GM19043 (cell line): ENCODE results near the gene SYMPK.
"Not testable (repeated sequence)": the region's sequence is repeated elsewhere in the genome, so short reads cannot be mapped to it uniquely, and the experiment has no call there.

ENCODE experiments used
- ATAC-seq: cut with Tn5 transposase; IDR thresholded peaks from one replicate; pipeline ENCODE4 v1.9.1; 2021; ENCODE audit warnings: low read depth; ENCODE audit not compliant: unreplicated experiment

The SYMPK gene

DNA sequence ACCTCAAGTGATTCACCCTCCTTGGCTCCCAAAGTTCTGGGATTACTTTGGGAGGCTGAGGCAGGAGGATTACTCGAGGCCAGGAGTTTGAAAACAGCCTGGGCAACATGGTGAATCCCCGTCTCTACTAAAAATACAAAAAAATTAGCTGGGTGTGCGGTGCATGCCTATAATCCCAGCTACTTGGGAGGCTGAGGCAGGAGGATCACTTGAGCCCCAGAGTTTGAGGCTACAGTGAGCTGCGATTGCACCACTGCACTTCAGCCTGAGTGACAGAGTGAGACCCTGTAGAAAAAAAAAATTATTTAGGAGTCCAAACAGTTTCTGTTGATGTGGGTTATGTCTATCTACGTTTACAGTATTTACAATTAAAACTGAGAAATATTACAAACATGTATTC lies 7.9 kb upstream of the SYMPK start:
- ATAC-seq, result no peak

DNA sequence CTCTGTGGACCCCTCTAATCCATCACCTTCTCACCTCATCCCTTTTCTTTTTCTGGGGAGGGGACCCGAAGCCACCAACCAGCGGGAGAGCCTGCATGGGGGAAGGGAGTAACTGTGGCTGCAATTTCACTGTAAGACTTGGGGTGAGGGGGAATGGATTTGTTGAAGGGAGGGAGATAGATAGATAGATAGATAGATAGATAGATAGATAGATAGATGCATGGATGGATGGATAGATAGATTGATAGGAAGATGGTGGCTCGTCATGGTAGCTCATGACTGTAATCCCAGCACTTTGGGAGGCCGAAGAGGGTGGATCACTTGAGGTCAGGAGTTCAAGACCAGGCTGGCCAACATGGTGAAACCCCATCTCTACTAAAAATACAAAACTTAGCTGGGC lies 4.3 kb upstream of the SYMPK start:
- ATAC-seq, result not testable (repeated sequence)

DNA sequence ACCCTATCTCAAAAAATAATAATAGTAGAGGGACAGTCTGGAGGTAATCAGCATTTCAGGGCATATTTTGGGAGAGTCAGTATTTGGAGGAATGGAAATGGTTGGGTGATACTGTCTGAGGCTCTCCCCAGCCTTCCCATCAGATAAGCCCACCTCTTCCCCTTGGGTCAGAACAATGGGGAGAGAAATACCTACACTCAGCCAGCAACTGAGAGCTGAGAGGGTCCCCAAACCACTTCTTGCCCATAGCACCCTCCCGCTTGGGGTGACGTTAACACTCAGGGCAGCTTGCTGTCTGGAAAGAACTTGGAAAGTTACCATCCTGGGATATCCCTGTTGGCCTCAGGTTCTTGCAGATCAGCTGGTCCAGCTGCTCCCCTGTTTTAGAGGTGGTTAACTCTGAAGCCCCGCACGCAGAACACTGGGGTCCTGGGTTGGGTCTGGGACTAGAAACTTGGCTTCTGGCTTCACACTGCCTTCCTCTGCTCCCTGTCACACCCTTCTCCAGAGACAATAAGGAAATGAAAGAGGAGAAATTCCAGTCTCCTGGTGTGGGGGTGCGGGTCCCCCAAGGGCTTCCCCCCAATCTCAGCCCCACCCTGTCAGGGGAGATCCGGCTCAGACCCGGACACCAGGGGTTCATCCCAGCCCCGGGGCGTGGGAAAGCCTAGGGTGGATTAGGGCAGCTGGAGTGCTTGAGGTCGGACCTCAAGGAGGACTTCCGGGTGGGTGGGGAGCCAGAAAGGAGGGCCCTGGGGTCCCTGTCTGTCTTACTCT lies 3.6 kb upstream of the SYMPK start:
- ATAC-seq, result no peak

DNA sequence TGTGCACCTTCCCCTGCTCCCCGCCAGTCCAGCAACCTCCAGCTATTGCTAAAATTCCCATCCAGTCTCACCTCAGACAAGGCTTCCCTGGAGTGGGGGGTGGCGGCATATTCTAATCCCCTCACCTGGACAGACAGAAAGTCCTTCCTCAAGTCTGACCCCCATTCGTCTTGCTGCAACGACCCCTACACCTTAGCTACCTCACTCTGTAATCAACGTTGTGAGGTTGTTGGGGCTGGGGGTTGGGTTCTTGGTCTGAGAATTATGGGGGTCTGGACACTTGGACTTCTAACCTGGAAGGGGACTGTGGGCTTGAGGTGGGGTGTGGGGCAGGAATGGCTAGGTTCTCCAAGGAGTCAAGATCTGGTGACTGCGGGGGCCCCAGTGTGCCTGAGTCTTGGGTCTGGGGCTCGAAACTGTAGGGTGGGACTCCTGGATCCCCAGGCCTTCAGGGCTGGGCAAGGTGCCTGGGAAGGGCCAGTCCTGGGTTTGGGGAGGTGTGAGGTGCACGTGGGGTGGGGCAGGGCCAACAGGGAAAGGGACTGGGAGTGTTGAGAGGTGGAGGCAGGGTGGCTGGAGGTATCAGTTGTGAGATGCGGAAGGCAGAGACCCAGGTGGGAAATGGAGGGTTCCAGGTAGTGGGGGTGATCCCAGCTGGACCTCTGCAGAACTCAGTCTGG lies 2.5 kb upstream of the SYMPK start:
- ATAC-seq, result no peak

DNA sequence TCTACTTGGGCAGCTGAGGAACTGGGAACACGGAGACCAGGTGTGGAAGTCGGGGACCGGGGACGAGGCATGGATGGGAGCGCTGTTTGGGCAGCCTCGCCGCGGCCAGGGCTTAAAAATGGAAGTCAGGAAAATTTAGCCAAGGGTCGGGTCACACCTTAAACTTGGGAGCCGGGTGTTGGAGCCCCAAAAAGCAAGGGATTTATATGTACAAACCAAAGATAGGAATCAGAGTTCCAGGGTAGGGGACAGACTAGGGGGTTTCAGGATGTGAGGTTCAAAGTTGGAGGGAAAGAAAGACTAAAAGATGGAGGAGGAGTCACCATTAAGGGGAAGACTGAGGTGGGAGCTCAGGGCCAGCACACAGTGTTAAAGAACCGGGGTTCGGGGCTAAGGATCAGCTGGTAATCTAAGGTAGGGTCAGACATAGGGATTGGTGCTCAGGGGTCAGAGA lies 1.7 kb upstream of the SYMPK start:
- no peak for ATAC-seq

DNA sequence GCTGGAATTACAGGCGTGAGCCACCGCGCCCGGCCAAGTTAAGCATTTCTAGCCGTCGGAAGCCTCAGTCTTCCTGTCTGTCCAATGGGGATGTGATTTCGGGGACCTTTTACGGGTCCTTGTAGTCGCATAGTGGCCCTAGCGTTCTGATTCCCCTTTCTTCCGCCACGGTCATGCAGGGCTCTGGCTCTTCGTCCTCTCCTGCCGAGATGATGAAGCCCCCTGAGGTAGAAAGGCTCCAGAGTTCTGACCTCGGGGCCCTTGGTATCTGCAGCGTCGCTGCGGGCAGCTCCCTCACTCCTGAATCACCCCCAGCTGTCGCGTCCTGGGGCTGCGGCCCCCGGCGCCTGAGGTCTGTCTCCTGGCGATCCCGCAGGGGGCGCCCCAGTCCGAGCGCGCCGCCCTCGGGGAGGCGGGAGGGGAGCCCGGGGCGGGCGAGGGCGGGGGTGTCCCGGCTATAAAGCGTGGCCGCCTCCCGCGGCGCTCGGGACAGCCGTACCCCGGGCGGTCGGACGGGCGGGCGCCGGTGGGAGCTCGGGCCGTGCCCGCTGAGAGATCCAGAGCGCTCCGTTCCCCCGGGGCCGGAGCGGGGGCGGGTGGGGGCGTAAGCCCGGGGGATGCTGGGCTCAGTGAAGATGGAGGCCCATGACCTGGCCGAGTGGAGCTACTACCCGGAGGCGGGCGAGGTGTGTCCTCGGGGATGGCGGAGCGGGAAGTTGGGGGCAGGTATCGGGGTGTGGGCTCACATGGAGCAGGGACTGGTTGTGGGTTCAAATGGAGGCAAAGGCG lies 1.1 kb upstream of the SYMPK start, which contains the start of gene FOXA3:
FOXA3 (plus strand) TSS at position 487 of the 789 bp plus-strand sequence; CDS start at position 618, 131 bp downstream.
- no peak for ATAC-seq

DNA sequence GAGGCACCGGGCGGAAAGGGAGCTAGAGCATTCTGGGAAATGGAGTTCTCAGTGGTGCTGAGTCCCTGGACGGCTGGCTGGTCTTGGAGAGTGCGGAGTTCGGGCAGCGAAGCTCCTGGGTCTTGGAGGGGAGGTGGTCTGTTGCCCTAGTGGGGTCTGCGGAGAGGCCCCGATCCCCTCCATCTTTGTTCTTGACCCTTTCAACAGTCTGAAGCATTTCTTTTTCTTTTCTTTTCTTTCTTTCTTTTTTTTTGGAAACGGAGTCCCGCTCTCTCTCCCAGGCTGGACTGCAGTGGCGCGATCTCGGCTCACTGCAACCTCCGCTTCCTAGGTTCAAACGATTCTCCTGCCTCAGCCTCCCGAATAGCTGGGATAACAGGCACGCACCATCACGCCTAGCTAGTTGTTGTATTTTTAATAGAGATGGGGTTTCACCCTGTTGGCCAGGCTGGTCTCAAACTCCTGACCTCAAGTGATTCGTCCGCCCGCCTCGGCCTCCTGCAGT lies 440 bp upstream of the SYMPK start:
- ATAC-seq, result no peak

DNA sequence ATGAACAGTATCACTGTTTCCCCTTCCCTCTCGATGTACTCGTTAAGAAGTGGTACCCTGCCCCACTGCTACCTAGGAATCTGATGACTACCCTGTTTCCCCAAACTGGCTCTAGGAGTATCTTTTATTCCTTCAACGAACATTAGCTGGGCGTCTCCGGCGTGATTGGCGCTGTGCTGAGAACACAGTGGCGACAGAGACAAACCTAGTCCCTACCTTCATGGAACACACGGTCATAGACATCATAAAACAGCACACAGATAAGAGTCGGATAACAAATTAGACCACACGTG lies 730 bp downstream of the SYMPK start:
- ATAC-seq, result no peak

DNA sequence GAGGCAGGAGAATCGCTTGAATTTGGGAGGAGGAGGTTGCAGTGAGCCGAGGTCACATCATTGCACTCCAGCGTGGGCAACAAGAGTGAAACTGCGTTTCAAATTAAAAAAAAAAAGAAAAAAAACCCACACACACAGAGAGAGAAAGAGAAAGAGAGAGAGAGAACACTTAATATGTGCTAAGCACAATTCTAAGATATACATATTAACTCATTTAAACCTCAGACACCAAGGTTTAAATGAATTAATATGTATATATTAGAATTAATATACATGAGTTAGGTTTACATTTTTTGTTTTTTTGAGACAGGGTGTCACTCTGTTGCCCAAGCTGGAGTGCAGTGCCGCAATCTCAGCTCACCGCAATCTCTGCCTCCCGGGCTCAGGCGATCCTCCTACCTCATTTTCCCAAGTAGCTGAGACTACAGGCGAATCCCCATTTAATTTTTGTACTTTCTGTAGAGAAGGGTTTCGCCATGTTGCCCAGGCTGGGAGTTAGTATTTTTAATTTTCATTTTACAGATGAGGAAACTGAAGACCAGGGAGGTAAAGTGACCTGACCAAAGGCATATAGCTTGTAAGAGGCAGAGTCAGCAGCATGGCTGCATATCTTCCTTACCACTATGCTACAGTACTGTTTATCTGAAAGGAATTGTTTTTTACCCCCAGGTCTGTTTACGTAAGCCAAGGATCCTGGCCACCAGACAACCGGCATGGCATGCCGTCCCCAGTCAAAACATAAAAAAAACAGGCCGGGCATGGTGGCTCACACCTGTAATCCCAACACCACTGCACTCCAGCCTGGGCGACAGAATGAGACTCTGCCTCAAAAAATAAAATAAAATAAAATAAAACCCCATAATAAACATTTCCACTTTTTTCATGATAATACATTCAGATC lies 2.3 kb downstream of the SYMPK start:
- no peak for ATAC-seq

DNA sequence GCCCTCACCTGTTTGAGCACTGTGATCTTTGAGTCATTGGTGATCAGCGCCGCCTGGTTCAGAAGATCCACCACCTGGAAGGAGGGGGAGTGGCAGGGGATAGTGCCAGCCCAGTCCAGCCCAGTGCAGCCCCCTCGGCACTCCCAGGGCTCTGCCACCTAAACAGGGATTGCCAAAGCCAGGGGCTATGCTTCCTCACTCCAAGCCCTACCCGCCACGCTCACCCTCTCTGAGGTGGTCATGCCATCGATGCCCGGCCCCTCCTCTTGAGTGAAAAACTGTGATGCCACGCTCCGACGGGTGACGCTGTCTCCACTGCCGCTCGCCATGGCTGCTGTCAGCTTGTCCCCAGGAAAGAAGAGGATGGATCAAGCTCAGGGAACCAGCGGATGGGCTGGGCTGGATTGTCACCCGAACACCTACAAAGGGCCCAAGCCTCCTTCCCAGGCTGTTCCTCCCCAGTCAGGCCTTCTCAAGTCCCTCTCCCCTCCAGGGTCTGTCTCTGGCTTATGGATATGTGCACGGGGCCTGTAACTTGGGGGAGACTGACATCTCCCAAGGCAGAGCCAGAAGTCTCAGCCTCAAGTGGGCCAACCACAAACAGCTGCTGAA lies 8.7 kb downstream of the SYMPK start:
- ATAC-seq, result no peak

DNA sequence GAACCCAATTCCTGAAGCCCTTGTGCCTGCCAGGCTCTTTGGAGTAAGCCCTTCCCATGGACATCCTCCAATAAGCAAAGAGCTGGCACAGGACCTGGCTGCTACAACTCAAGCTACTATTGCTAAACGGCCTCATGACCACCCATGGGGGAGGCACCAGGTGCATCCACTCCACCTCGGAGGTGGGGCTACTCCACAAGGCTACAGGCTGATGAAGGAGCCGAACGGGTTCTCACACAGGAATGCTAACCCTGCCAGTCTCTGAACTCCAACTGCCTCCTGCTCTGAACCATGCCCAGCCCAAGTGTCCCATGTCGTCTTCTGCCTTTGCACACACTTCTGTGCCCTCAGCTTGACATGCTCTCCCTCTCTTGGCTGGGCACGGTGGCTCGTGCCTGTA lies 10.0 kb downstream of the SYMPK start:
- no peak for ATAC-seq

DNA sequence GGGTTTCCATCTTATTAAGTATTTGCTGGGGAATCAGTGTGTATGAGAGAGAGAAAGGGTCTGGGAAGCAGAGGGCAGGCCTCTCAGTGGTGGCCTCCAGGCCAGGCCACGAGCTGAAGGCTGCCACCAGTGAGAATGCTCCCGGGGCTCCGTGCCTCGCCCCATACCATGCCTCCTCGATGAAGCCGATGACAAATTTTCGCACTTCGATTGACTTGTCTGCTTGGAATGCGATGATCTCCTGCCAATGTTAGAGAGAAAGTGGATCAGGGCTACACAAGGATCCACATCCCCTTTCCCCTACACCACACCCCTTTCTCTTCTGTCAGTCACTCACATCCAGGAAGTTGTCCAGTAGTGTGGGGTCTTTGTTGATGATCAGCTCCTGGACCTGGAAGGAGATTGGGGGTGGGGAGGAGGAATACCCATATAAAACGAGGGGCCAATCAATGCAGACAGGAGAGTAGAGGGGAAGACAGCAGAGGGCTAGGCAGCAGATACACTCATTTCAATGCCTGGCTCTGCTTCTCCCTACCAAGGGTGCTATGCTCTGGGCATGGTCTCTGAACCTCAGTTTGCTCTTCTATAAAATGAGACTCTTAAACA lies 10.7 kb downstream of the SYMPK start:
- no peak for ATAC-seq

DNA sequence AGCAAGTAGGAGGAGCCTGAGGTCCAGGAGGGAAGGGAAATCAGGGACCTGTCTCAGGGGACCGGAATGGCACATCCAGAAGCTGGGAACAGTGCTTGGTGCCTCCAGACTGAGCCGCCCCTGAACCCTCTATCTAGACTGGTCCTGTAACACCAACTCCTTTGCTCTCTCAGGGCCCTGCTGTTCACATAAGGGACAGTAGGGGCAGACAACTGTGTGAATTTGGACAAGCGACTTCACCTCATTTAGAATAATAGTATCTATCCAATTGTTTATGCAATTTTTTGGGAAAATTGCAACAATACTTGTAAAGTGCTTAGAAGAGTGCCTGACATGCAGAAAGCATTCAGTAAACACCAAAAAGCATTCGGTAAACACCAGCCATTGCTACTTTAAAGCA lies 14.0 kb downstream of the SYMPK start:
- ATAC-seq, result no peak

DNA sequence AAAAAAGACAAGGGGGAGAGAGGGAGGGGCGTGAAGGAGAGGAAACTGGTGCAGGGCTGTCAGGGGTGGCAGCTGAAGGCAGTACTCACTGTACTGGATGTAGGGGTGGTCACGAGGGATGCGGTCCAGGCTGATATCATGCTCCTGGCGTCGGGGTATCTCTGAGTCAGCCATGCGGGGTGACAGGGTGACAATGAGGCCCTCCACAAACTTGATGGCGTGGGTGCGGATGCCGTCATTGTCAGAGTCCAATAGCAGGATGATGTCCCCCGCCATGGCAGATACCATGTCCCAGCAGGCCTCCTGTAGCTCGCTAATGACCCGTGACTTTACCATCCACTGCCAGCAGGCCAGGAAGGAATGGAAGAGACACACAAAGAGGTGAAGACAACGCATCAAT lies 15.3 kb downstream of the SYMPK start:
- no peak for ATAC-seq

DNA sequence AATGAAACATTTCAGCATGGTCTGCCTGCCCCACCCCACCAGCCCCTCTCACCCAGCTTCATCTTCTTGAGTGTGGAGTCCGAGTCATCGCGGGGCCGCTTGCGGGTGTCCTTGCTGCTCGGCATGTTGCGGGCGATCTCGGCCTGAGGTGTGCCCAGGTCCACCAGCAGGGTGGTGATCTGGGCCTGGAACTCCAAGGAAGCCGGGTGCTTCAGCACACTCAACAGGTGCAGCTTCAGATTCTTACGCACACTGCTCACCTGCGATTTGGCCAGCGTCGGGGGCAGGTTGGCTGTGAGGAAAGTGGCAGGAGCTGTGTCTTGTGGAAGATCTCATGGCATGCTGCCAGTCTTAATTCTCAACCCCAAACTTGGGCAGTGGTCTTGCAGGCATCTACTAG lies 20.7 kb downstream of the SYMPK start:
- no peak for ATAC-seq

DNA sequence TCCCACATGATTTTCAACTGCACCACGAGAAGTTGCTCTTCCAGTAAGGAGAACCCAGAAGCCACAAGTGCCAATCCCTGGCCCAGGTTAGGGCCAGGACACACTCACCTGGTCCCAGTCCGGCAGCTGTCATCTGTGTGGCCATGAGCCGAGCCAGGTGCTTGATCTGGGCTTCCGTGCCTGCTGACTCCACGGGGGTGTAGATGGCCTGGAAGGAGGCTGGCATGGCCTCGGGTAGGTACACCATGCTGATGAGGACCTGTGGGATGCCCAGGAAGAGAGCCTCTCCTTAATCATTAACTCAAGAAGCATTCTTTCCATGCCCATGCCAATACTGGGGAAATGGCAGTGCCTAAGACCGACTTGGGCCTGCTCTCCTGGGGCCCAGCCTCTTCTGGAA lies 28.0 kb downstream of the SYMPK start:
- no peak for ATAC-seq

DNA sequence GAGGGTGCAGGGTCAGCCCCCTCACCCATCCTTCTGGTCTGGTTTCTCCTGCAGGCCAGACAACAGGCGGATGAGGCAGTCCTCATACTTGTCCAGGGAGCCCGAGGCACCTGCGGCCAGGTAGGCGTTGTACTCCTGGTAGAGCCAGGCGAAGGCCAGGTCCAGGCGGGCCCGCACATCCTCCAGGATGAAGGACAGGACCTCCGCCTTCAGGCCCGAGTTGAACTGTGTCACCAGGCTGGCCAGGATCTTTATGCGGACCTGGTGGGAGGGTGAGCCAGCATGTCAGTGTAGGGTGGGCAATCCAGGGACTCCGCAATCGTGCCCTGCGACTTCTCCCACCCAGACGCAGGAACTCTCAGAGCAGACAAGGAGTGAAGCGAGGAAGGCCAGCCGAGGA lies 34.0 kb downstream of the SYMPK start:
- no peak for ATAC-seq

DNA sequence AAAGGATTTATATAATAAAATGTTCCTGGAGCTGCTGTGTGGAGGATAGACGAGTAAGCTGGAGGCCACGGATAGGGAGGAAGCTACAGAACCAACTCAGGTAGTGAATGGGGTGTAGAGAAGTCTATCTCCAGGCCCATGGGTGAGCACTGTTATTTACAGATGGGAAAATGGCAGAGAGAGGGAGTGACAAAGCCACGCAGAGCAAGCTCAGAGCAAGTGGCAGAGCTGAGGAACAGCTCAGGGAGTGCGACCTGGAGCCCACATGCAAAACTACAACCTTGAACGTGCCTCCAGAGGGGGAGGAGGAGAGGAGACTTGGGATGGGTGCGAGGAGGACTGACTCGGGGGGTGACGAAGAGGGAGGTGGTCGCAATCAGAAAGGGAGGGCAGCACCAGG lies 34.4 kb downstream of the SYMPK start:
- no peak for ATAC-seq

DNA sequence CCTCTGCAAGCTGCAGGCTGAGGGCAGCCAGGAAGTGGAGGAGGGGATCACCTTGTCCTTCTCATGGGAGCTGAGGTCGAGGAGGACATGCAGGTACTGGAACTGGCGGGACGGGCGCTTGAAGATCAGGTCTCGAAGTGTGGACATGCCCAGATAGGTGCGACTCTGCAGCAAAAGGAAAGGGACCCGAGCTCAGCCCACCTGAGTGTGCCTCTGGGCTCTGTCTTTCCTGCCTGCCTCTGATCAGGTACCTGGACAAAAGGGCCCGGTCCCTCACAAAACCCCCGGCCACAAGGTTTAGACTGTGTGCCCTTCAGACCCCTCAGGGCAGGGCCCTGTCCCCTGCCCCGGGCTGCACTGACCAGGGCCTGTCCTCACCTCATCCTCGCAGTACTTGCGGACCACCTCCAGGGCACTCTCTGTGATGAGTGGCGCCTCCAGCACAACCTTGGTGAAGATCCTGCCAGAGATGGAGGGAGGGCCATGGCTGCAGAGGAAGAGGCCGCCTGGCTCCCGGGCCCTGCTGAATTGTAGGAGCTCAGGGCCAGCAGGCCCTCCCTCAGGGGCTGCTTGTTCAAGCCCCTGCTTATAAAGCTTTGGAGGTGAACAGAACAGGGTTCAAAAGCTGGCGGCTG lies 35.4 kb downstream of the SYMPK start:
- no peak for ATAC-seq
